ENCODE data around the gene KIF1C. TPM values are rescaled to one million over a fixed set of nuclear protein-coding genes. Genes with fewer than 3 reads are reported as not detected.

Gene KIF1C
- total RNA-seq = 73.7 and 76.2 TPM in 2 replicates

GRCh38 chr17:4997302-4998026 is at the start of gene KIF1C, which contains the start of gene INCA1:
Gene KIF1C (plus strand): TSS chr17:4997950. CDS start chr17:5000247, 2,297 bp downstream.
Gene INCA1 (minus strand): TSS chr17:4997522. CDS start chr17:4994437, 3,085 bp downstream.

GRCh38 chr17:4948166-4948930 is 49.4 kb upstream of the KIF1C start, which contains the start of gene PFN1:
Gene PFN1 (minus strand): TSS chr17:4948530. CDS start chr17:4948394, 136 bp downstream.

GRCh38 chr17:4950746-4951204 is 47.0 kb upstream of the KIF1C start, which contains the start of gene ENO3:
Gene ENO3 (plus strand): TSS chr17:4951119. CDS start chr17:4951830, 711 bp downstream.

GRCh38 chr17:4967539-4968485 is 29.9 kb upstream of the KIF1C start, which contains the start of gene SPAG7:
Gene SPAG7 (minus strand): TSS chr17:4967817. CDS start chr17:4967804, 13 bp downstream.

GRCh38 chr17:4986951-4987766 is 10.6 kb upstream of the KIF1C start, which contains the start of gene CAMTA2:
Gene CAMTA2 (minus strand): TSS chr17:4987675. CDS start chr17:4986222, 1,453 bp downstream.

GRCh38 chr17:5035315-5035714 is 37.6 kb downstream of the KIF1C start, which contains the start of gene SLC52A1:
Gene SLC52A1 (minus strand): TSS chr17:5035426. CDS start chr17:5034606, 820 bp downstream.

Other genes with a start within 250 kb of the KIF1C start
- not detected in 2 replicates for gene TM4SF5, start 226.1 kb upstream of the KIF1C start, total RNA-seq
- gene VMO1, start 211.6 kb upstream of the KIF1C start, total RNA-seq = 0.31 TPM in 1 of 2 replicates, not detected in the other
- not detected in 2 replicates for gene GLTPD2, start 209.0 kb upstream of the KIF1C start, total RNA-seq
- 272 and 338 TPM in 2 replicates for gene PSMB6, start 201.8 kb upstream of the KIF1C start, total RNA-seq
- 19.6 and 23.9 TPM in 2 replicates for gene PLD2, start 190.8 kb upstream of the KIF1C start, total RNA-seq
- 43.4 and 65.6 TPM in 2 replicates for gene MINK1, start 164.6 kb upstream of the KIF1C start, total RNA-seq
- 1.1 and 2.2 TPM in 2 replicates for gene C17orf107, start 98.4 kb upstream of the KIF1C start, total RNA-seq
- not detected in 2 replicates for gene CHRNE, start 94.9 kb upstream of the KIF1C start, total RNA-seq
- not detected in 2 replicates for gene GP1BA, start 65.7 kb upstream of the KIF1C start, total RNA-seq
- 53.0 and 63.6 TPM in 2 replicates for gene SLC25A11, start 57.9 kb upstream of the KIF1C start, total RNA-seq
- gene RNF167, start 57.7 kb upstream of the KIF1C start, total RNA-seq = 50.5 and 60.4 TPM in 2 replicates
- 1,881 and 2,020 TPM in 2 replicates for gene PFN1, start 49.4 kb upstream of the KIF1C start, total RNA-seq
- 0.61 and 0.86 TPM in 2 replicates for gene ENO3, start 46.8 kb upstream of the KIF1C start, total RNA-seq
- 64.0 and 77.2 TPM in 2 replicates for gene SPAG7, start 30.1 kb upstream of the KIF1C start, total RNA-seq
- 9.7 and 22.2 TPM in 2 replicates for gene CAMTA2, start 10.3 kb upstream of the KIF1C start, total RNA-seq
- 0.08 TPM in 1 of 2 replicates, not detected in the other for gene INCA1, start 428 bp upstream of the KIF1C start, total RNA-seq
- 0.08 and 0.62 TPM in 2 replicates for gene SLC52A1, start 37.5 kb downstream of the KIF1C start, total RNA-seq
- gene ZFP3, start 80.5 kb downstream of the KIF1C start, total RNA-seq = 0.30 and 0.94 TPM in 2 replicates
- 5.8 and 5.9 TPM in 2 replicates for gene ZNF232, start 113.9 kb downstream of the KIF1C start, total RNA-seq
- gene USP6, start 118.1 kb downstream of the KIF1C start, total RNA-seq = under 0.01 TPM in 1 of 2 replicates, not detected in the other
- gene ZNF594, start 193.9 kb downstream of the KIF1C start, total RNA-seq = 0.87 and 2.1 TPM in 2 replicates
- not detected in 2 replicates for gene SCIMP, start 236.9 kb downstream of the KIF1C start, total RNA-seq